HCT116 (cell line): Measurements from ENCODE around the gene ZNHIT3. TPM values are rescaled to one million over a fixed set of nuclear protein-coding genes. Genes with fewer than 3 reads are reported as not detected.

ENCODE experiments used
- ATAC-seq: fragments of 200-7000 bp; cut with Tn5 transposase; 2 replicates; pipeline ENCODE4 v1.9.1; 2020; ENCODE audit warnings: mild to moderate bottlenecking, moderate library complexity
- BruUV-seq: library from RNA; stranded (reverse); fragments of 400-500 nt; replicated peaks from 2 replicates; lab custom pipeline; 2021; lab: Mats Ljungman, UMichigan
- CTCF ChIA-PET: fragments of 300-600 bp; sonication (Branson Sonifier 250); formaldehyde crosslinking; loops from one replicate; lab custom pipeline; 2021; ENCODE audit warnings: antibody characterized with exemption; lab: Charles Lee
- POLR2A ChIA-PET: fragments of 300-600, 350-600 bp; sonication (Branson Sonifier 250); formaldehyde crosslinking; loops from one replicate; lab custom pipeline; 2021; ENCODE audit warnings: antibody characterized with exemption; lab: Charles Lee
- RAD21 ChIA-PET, 2 experiments: fragments of 300-600 bp; sonication (Branson Sonifier 250); formaldehyde crosslinking; loops; one replicate each; lab custom pipeline; 2023; ENCODE audit warnings: low total read pairs in 2 of 2; ENCODE audit not compliant: uncharacterized antibody in 2 of 2, unreplicated experiment in 2 of 2, low non-redundant PET in 1 of 2; lab: Charles Lee
- DNase-seq: peaks from one replicate; pipeline ENCODE4 v3.0.0-alpha.2; 2010; ENCODE audit warnings: low read depth, low spot score
- H2AFZ ChIP-seq: fragments of 200-600 bp; shearing (Covaris generic), sonication (generic); 2 replicates; pipeline ENCODE4 v1.6.1; 2017; ENCODE audit warnings: low read depth, mixed run types, mixed read lengths, antibody characterized with exemption, low read length; ENCODE audit not compliant: poor library complexity, severe bottlenecking
- H3K27ac ChIP-seq: 2 replicates; pipeline ENCODE4 v1.5.1; 2012; ENCODE audit warnings: low read depth, low read length
- H3K27me3 ChIP-seq: fragments of 200-600 bp; sonication (generic); 2 replicates; pipeline ENCODE4 v1.6.1; 2016; ENCODE audit warnings: mixed run types, low read length, mixed read lengths; ENCODE audit not compliant: insufficient read depth
- H3K36me3 ChIP-seq, 2 experiments: fragments of 200-500 bp in 1 of 2; fragments of 200-600 bp in 1 of 2; sonication (Bioruptor generic) in 1 of 2; sonication (generic) in 1 of 2; 2 replicates each; pipeline versions ENCODE4 v1.5.1 to v1.6.1; 2014 to 2016; ENCODE audit warnings: low read length in 2 of 2, inconsistent platforms in 1 of 2, mixed read lengths in 1 of 2, mixed run types in 1 of 2; ENCODE audit not compliant: insufficient read depth in 2 of 2, control insufficient read depth in 1 of 2
- H3K4me1 ChIP-seq, 2 experiments: fragments of 200-600 bp in 1 of 2; sonication (generic) in 1 of 2; 2 replicates each; pipeline versions ENCODE4 v1.5.1 to v1.6.1; 2012 to 2017; ENCODE audit warnings: low read length in 2 of 2, inconsistent platforms in 1 of 2, mild to moderate bottlenecking in 1 of 2, mixed read lengths in 1 of 2, mixed run types in 1 of 2, moderate library complexity in 1 of 2; ENCODE audit not compliant: insufficient read depth in 2 of 2, control insufficient read depth in 1 of 2
- H3K4me2 ChIP-seq: fragments of 200-600 bp; sonication (generic); 2 replicates; pipeline ENCODE4 v1.6.1; 2017; ENCODE audit warnings: mixed run types, low read length, mixed read lengths
- H3K4me3 ChIP-seq, 2 experiments: fragments of 200-600 bp in 1 of 2; sonication (generic) in 1 of 2; replicated peaks in 1 of 2; 2 replicates each; pipeline ENCODE4 v1.5.1; 2011 to 2016; ENCODE audit warnings: low read length in 2 of 2, control low read depth in 1 of 2, low read depth in 1 of 2, mild to moderate bottlenecking in 1 of 2, mixed read lengths in 1 of 2, mixed run types in 1 of 2
- H3K79me2 ChIP-seq: fragments of 200-600 bp; sonication (generic); 2 replicates; pipeline ENCODE4 v1.6.1; 2017; ENCODE audit warnings: mild to moderate bottlenecking, mixed run types, low read length, moderate library complexity, mixed read lengths; ENCODE audit not compliant: insufficient read depth
- H3K9ac ChIP-seq: fragments of 200-600 bp; sonication (generic); 2 replicates; pipeline ENCODE4 v1.6.1; 2016; ENCODE audit warnings: low read length, mixed read lengths
- H3K9me2 ChIP-seq: fragments of 200-600 bp; sonication (generic), shearing (Covaris generic); 2 replicates; pipeline ENCODE4 v1.6.1; 2017; ENCODE audit warnings: mixed run types, mild to moderate bottlenecking, moderate library complexity; ENCODE audit not compliant: insufficient read depth
- H3K9me3 ChIP-seq, 2 experiments: fragments of 200-500 bp in 1 of 2; fragments of 200-600 bp in 1 of 2; sonication (Bioruptor generic) in 1 of 2; sonication (generic) in 1 of 2; 2 replicates each; pipeline ENCODE4 v1.6.1; 2014 to 2017; ENCODE audit warnings: low read length in 2 of 2, mixed read lengths in 2 of 2, inconsistent platforms in 1 of 2, low read depth in 1 of 2, mild to moderate bottlenecking in 1 of 2, mixed run types in 1 of 2, moderate library complexity in 1 of 2; ENCODE audit not compliant: control insufficient read depth in 1 of 2, insufficient read depth in 1 of 2
- H4K20me1 ChIP-seq: fragments of 200-600 bp; sonication (generic), shearing (Covaris generic); 2 replicates; pipeline ENCODE4 v1.6.1; 2017; ENCODE audit warnings: mixed run types, mild to moderate bottlenecking, moderate library complexity; ENCODE audit not compliant: insufficient read depth
- EGR1 ChIP-seq: IDR thresholded peaks from 2 replicates; pipeline ENCODE4 v1.6.1; 2012; ENCODE audit warnings: low read depth
- EZH2 ChIP-seq: fragments of 200-600 bp; sonication (generic); IDR thresholded peaks from 2 replicates; pipeline ENCODE4 v1.6.1; 2017; ENCODE audit warnings: antibody characterized with exemption, mixed run types
- POLR2A ChIP-seq: IDR thresholded peaks from 2 replicates; pipeline ENCODE4 v1.7.0; 2011; ENCODE audit warnings: borderline replicate concordance; ENCODE audit not compliant: insufficient read depth, insufficient read length; ENCODE audit errors: extremely low read depth
- POLR2AphosphoS5 ChIP-seq: IDR thresholded peaks from 2 replicates; pipeline ENCODE4 v1.6.1; 2011; ENCODE audit warnings: mild to moderate bottlenecking, low read depth, low read length, moderate library complexity
- RAD21 ChIP-seq: IDR thresholded peaks from 2 replicates; pipeline ENCODE4 v1.6.1; 2012; ENCODE audit warnings: low read depth, mild to moderate bottlenecking
- SRF ChIP-seq: IDR thresholded peaks from 2 replicates; pipeline ENCODE4 v1.6.1; 2012; ENCODE audit warnings: low read depth
- YY1 ChIP-seq: IDR thresholded peaks from 2 replicates; pipeline ENCODE4 v1.6.1; 2011; ENCODE audit warnings: low read length, low read depth, moderate library complexity, mild to moderate bottlenecking; ENCODE audit not compliant: insufficient replicate concordance; ENCODE audit errors: extremely low read depth
- ZFX ChIP-seq: fragments of 450-650 bp; IDR thresholded peaks from 2 replicates; pipeline ENCODE4 v1.6.1; 2017
- intact Hi-C: fragments of 100-400 bp; cut with micrococcal nuclease; formaldehyde crosslinking; loops from 2 replicates; pipeline ENCODE4 v1.10.0; 2022
- total RNA-seq: library from RNA; stranded (reverse); gene quantifications from one replicate; pipeline ENCODE4 v1.2.1, GENCODE V29; 2021; ENCODE audit not compliant: unreplicated experiment
- TF ChIP-seq, protein P1 (sequence below): IDR thresholded peaks from 2 replicates; pipeline ENCODE4 v1.6.1; 2012
- TF ChIP-seq, protein P2 (sequence below): IDR thresholded peaks from 2 replicates; pipeline ENCODE4 v1.6.1; 2011; ENCODE audit warnings: mild to moderate bottlenecking, low read length, moderate library complexity; ENCODE audit not compliant: insufficient replicate concordance; ENCODE audit errors: extremely low read depth
- TF ChIP-seq, protein P3 (sequence below): IDR thresholded peaks from 2 replicates; pipeline ENCODE4 v1.6.1; 2012; ENCODE audit warnings: low read depth

The ZNHIT3 gene
- total RNA-seq, 1 experiment from 2014 or later, result 33.9 TPM

GRCh38 chr17:36506249-36506826 lies 19.9 kb downstream of the ZNHIT3 start:
- no peaks in the 10 kb centered on the region for H3K79me2 ChIP-seq
- DNase-seq, result no peak
- H3K36me3 ChIP-seq, result peaks cover 51 to 71% of the 10 kb centered on the region in 2 experiments
- H3K27me3 ChIP-seq, result no peaks in the 10 kb centered on the region
- TF ChIP-seq, protein P1, sequence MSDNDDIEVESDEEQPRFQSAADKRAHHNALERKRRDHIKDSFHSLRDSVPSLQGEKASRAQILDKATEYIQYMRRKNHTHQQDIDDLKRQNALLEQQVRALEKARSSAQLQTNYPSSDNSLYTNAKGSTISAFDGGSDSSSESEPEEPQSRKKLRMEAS, result no peak
- TF ChIP-seq POLR2A (no peak), ZFX (no peak), POLR2AphosphoS5 (no peak), SRF (no peak), EGR1 (no peak), YY1 (no peak), EZH2 (no peak), RAD21 (no peak)
- TF ChIP-seq, protein P2, sequence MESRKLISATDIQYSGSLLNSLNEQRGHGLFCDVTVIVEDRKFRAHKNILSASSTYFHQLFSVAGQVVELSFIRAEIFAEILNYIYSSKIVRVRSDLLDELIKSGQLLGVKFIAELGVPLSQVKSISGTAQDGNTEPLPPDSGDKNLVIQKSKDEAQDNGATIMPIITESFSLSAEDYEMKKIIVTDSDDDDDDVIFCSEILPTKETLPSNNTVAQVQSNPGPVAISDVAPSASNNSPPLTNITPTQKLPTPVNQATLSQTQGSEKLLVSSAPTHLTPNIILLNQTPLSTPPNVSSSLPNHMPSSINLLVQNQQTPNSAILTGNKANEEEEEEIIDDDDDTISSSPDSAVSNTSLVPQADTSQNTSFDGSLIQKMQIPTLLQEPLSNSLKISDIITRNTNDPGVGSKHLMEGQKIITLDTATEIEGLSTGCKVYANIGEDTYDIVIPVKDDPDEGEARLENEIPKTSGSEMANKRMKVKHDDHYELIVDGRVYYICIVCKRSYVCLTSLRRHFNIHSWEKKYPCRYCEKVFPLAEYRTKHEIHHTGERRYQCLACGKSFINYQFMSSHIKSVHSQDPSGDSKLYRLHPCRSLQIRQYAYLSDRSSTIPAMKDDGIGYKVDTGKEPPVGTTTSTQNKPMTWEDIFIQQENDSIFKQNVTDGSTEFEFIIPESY, result no peak
- TF ChIP-seq, protein P3, sequence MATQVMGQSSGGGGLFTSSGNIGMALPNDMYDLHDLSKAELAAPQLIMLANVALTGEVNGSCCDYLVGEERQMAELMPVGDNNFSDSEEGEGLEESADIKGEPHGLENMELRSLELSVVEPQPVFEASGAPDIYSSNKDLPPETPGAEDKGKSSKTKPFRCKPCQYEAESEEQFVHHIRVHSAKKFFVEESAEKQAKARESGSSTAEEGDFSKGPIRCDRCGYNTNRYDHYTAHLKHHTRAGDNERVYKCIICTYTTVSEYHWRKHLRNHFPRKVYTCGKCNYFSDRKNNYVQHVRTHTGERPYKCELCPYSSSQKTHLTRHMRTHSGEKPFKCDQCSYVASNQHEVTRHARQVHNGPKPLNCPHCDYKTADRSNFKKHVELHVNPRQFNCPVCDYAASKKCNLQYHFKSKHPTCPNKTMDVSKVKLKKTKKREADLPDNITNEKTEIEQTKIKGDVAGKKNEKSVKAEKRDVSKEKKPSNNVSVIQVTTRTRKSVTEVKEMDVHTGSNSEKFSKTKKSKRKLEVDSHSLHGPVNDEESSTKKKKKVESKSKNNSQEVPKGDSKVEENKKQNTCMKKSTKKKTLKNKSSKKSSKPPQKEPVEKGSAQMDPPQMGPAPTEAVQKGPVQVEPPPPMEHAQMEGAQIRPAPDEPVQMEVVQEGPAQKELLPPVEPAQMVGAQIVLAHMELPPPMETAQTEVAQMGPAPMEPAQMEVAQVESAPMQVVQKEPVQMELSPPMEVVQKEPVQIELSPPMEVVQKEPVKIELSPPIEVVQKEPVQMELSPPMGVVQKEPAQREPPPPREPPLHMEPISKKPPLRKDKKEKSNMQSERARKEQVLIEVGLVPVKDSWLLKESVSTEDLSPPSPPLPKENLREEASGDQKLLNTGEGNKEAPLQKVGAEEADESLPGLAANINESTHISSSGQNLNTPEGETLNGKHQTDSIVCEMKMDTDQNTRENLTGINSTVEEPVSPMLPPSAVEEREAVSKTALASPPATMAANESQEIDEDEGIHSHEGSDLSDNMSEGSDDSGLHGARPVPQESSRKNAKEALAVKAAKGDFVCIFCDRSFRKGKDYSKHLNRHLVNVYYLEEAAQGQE, result no peak
- no peak overlapping the region for H3K4me3 ChIP-seq
- ATAC-seq, result no peak
- no peaks in the 10 kb centered on the region for H3K4me1 ChIP-seq
- H3K9me2 ChIP-seq, result no peaks in the 10 kb centered on the region
- BruUV-seq, result no TSS peak
- H3K4me2 ChIP-seq, result no peak overlapping the region
- ChIA-PET POLR2A (no interaction called here), CTCF (no interaction called here), RAD21 (no interaction called here)
- intact Hi-C loops, result no loop called here
- no peak overlapping the region for H3K9ac ChIP-seq
- no peak overlapping the region for H3K27ac ChIP-seq
- H2AFZ ChIP-seq, result no peak overlapping the region
- H3K9me3 ChIP-seq, result no peaks in the 10 kb centered on the region
- H4K20me1 ChIP-seq, result no peaks in the 10 kb centered on the region
